Fibroblast of pulmonary artery (primary cell): ENCODE results near the gene HDAC4.

ENCODE experiments used
- DNase-seq: peaks from one replicate; pipeline ENCODE4 v3.0.0-alpha.2; 2010; ENCODE audit warnings: low read depth
- H3K4me3 ChIP-seq: replicated peaks from 2 replicates; pipeline ENCODE4 v1.5.1; 2011; ENCODE audit warnings: low read depth, mild to moderate bottlenecking, control low read depth, low read length, moderate library complexity
- CTCF ChIP-seq: IDR thresholded peaks from 2 replicates; pipeline ENCODE4 v1.5.1; 2011; ENCODE audit warnings: mild to moderate bottlenecking, control low read depth, low read length, inconsistent platforms; ENCODE audit errors: missing control alignments

Gene HDAC4

GRCh38 chr2:239110595-239111048 is 290.2 kb downstream of the HDAC4 start:
- no peak for TF ChIP-seq CTCF
- no peak for DNase-seq
- no peak overlapping the region for H3K4me3 ChIP-seq

GRCh38 chr2:239109928-239110545 is 290.8 kb downstream of the HDAC4 start:
- TF ChIP-seq CTCF: no peak
- no peak for DNase-seq
- no peak overlapping the region for H3K4me3 ChIP-seq

GRCh38 chr2:239109041-239109927 is 291.5 kb downstream of the HDAC4 start:
- no peak overlapping the region for H3K4me3 ChIP-seq
- DNase-seq: peak; percentile 22
- TF ChIP-seq CTCF: no peak

- peak; percentile 12 for DNase-seq
- no peak overlapping the region for H3K4me3 ChIP-seq
- TF ChIP-seq CTCF: no peak
These were observed 292.4 kb downstream of the HDAC4 start for GRCh38 chr2:239108459-239108858.

- no peak for DNase-seq
- TF ChIP-seq CTCF: no peak
- no peak overlapping the region for H3K4me3 ChIP-seq
These were observed 292.9 kb downstream of the HDAC4 start for GRCh38 chr2:239107936-239108335.

- no peak overlapping the region for H3K4me3 ChIP-seq
- DNase-seq: no peak
- TF ChIP-seq CTCF: no peak
These were observed 293.9 kb downstream of the HDAC4 start for GRCh38 chr2:239106966-239107365.
